Cardiac muscle cell (in vitro differentiated cells and primary cell): ENCODE results near the gene CMTM8. TPM values are rescaled to one million over a fixed set of nuclear protein-coding genes. Genes with fewer than 3 reads are reported as not detected.
A peak's percentile ranks its signal among the peaks of the same experiment; 100 is the strongest.

Experiments used
- DNase-seq, 2 donors: peaks; one replicate each; pipeline versions ENCODE4 v3.0.0 to v3.0.0-alpha.2; 2010 to 2017; ENCODE audit warnings: low read depth in 1 of 2, low spot score in 1 of 2
- H3K27ac ChIP-seq: fragments of 200-600 bp; sonication (generic); 2 replicates; pipeline ENCODE4 v1.5.1; 2016
- H3K27me3 ChIP-seq: fragments of 200-600 bp; sonication (generic); 2 replicates; pipeline ENCODE4 v1.6.0; 2016; ENCODE audit warnings: control low read depth
- H3K36me3 ChIP-seq: fragments of 200-600 bp; sonication (generic); 2 replicates; pipeline ENCODE4 v1.5.1; 2016; ENCODE audit warnings: control low read depth
- H3K4me1 ChIP-seq: fragments of 200-600 bp; sonication (generic); 2 replicates; pipeline ENCODE4 v1.8.1; 2017; ENCODE audit warnings: low read depth, mild to moderate bottlenecking, mixed run types
- H3K4me3 ChIP-seq: fragments of 200-600 bp; sonication (generic); 2 replicates; pipeline ENCODE4 v1.5.1; 2016; ENCODE audit warnings: mild to moderate bottlenecking
- H3K9me3 ChIP-seq: fragments of 200-600 bp; sonication (generic); 2 replicates; pipeline ENCODE4 v1.5.1; 2017; ENCODE audit warnings: low read depth, mild to moderate bottlenecking, control low read depth
- polyA plus RNA-seq: library from polyadenylated mRNA; unstranded; fragments of >200 nt; fragmentation: Nextera tagmentation; extraction: Ambion mirVana; gene quantifications from 2 replicates; pipeline ENCODE4 v1.2.1, GENCODE V29; 2016
- total RNA-seq: library from RNA; depleted of rRNA; stranded (reverse); fragments of >200 nt; gene quantifications from 2 replicates; pipeline ENCODE4 v1.2.3, GENCODE V29; 2016
- TF ChIP-seq, protein P1 (sequence below): IDR thresholded peaks from 2 replicates; pipeline ENCODE4 v1.5.1; 2012; ENCODE audit warnings: low read depth, mild to moderate bottlenecking, low read length

Gene CMTM8
- total and polyA plus RNA-seq, 2 experiments from 2014 or later: 6.9 to 12.5 TPM

DNA sequence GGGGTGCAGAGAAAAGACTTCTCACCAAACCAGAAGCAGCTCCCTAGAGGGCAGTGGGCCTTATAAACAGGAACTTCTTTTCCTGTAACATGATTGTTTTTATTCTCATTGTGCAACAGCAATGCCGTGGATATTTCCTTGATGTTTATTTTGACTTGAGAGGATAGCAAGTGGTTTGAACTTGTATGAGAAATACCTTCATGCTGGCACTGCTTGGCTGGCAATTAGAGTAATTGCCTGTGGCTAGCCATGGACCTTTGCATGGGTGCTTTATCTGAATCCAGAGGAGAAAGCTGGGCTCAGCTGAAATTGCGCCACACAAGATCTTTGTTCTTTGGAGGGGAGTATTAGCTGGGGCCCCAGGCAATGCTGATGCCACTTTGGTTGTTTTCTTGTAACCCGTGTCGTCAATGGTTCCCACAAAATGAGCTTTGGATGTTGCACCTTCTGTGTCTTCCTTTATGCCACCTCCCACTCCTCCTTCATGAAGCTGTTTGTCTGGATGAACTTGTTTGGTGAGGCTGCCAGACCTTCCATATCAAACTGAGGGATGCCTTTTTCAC, 37.9 kb downstream of the CMTM8 start:
- H3K27me3 ChIP-seq: no peaks in the 10 kb centered on the region
- no peak overlapping the region for H3K4me3 ChIP-seq
- H3K36me3 ChIP-seq: no peaks in the 10 kb centered on the region
- no peaks in the 10 kb centered on the region for H3K9me3 ChIP-seq
- no peak overlapping the region for H3K27ac ChIP-seq
- DNase-seq: peak in 1 of 2 donors; percentile 66
- H3K4me1 ChIP-seq: no peaks in the 10 kb centered on the region
- TF ChIP-seq, protein P1, sequence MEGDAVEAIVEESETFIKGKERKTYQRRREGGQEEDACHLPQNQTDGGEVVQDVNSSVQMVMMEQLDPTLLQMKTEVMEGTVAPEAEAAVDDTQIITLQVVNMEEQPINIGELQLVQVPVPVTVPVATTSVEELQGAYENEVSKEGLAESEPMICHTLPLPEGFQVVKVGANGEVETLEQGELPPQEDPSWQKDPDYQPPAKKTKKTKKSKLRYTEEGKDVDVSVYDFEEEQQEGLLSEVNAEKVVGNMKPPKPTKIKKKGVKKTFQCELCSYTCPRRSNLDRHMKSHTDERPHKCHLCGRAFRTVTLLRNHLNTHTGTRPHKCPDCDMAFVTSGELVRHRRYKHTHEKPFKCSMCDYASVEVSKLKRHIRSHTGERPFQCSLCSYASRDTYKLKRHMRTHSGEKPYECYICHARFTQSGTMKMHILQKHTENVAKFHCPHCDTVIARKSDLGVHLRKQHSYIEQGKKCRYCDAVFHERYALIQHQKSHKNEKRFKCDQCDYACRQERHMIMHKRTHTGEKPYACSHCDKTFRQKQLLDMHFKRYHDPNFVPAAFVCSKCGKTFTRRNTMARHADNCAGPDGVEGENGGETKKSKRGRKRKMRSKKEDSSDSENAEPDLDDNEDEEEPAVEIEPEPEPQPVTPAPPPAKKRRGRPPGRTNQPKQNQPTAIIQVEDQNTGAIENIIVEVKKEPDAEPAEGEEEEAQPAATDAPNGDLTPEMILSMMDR: no peak

DNA sequence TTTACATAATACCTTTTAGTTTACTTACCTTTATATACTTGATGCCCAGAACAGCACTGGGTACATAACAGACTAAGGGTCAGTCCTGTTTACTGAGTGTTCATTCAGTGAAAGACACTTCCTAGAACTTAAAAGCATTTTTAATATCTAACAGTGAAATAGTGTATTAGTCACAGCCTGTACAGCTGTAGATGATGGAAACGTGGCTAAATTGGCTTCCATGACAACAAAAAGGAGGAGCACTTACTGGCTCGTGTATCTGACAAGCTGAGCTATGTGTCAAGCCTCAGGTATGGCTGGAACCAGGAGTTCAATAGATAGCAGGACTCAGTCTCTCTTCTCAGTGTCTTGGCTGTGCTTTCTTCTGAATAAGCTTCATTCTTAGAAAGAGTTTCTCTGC, 40.2 kb downstream of the CMTM8 start:
- no peaks in the 10 kb centered on the region for H3K27me3 ChIP-seq
- H3K9me3 ChIP-seq: no peaks in the 10 kb centered on the region
- H3K36me3 ChIP-seq: no peaks in the 10 kb centered on the region
- H3K4me1 ChIP-seq: no peaks in the 10 kb centered on the region
- peak in 1 of 2 donors; percentile 45 for DNase-seq
- TF ChIP-seq, protein P1: no peak
- H3K4me3 ChIP-seq: no peak overlapping the region
- no peak overlapping the region for H3K27ac ChIP-seq

GRCh38 chr3:32280262-32280910, 41.9 kb downstream of the CMTM8 start:
- H3K36me3 ChIP-seq: no peaks in the 10 kb centered on the region
- TF ChIP-seq, protein P1: no peak
- H3K27me3 ChIP-seq: no peaks in the 10 kb centered on the region
- H3K27ac ChIP-seq: no peak overlapping the region
- no peaks in the 10 kb centered on the region for H3K9me3 ChIP-seq
- H3K4me1 ChIP-seq: no peaks in the 10 kb centered on the region
- H3K4me3 ChIP-seq: no peak overlapping the region
- DNase-seq: no peak

DNA sequence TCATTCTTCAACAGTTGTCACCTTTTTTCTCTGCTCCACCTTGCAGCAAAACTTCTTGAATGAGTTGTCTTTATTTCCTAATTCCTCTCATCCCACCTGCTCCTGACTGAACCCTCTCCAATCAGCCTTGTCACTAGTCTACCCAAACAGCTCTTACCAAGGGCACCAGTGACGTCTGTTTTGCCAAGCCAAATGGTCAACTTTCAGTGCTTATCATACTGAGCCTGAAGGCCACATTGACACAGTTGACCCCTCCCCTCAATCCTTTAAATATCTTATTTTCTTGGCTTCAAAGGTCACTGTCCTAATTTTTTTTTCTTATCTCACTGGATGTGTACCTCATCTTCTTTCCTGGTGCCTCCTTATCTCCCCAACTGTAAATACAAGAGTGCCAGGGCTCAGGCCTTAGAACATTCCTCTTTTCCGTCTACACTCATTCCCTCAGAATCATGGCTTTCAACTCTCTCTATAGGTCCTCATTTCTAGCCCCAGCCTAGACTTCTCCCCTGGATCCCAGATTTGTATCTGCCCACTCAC, 43.2 kb downstream of the CMTM8 start:
- TF ChIP-seq, protein P1: no peak

DNA sequence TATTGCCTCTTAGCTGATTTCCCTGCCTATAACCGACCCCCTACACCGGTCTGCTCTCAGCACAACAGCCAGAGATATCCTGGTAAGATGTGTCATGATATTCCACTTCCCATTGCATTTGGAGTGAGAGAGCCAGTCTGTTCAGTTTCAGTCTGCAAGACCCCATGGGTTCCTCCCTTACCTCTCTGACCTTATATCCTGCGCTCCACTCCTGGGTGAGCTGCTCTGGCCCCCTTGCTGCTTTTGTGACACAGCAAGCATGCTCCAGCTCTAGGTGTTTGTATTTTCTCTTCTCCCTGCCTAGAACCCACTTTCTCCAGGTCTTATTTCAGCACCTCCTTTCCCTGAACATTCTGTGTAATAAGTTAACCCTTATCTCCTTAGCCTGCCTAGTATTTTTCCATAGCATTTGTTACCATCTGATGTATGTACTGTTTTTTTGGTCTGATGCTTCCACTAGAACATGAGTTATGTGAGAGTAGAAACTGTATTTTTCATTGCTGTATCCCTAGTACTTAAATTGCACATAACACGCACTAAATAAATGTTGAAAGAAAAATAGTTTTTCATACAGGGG, 44.2 kb downstream of the CMTM8 start:
- TF ChIP-seq, protein P1: no peak
- no peaks in the 10 kb centered on the region for H3K36me3 ChIP-seq
- no peak for DNase-seq
- no peaks in the 10 kb centered on the region for H3K9me3 ChIP-seq
- no peak overlapping the region for H3K4me3 ChIP-seq
- no peak overlapping the region for H3K27ac ChIP-seq
- no peaks in the 10 kb centered on the region for H3K27me3 ChIP-seq
- no peaks in the 10 kb centered on the region for H3K4me1 ChIP-seq

More for the DNA sequence above, 43.2 kb downstream of the CMTM8 start:
- Histone ChIP-seq H3K4me3 (no peak overlapping the region), H3K36me3 (no peaks in the 10 kb centered on the region), H3K9me3 (no peaks in the 10 kb centered on the region), H3K27me3 (no peaks in the 10 kb centered on the region), H3K4me1 (no peaks in the 10 kb centered on the region), H3K27ac (no peak overlapping the region)
- no peak for DNase-seq
